Panc1 (cell line): ENCODE results near the gene GAST. TPM values are rescaled to one million over a fixed set of nuclear protein-coding genes. Genes with fewer than 3 reads are reported as not detected.
A peak's percentile ranks its signal among the peaks of the same experiment; 100 is the strongest.

Experiments
- ATAC-seq: fragments of 200-7000 bp; cut with Tn5 transposase; 2 replicates; pipeline ENCODE4 v1.9.1; 2020; ENCODE audit warnings: mild to moderate bottlenecking, moderate library complexity
- BruUV-seq: library from RNA; stranded (reverse); fragments of 400-500 nt; replicated peaks from 2 replicates; lab custom pipeline; 2021; lab: Mats Ljungman, UMichigan
- CTCF ChIA-PET: fragments of 300-600 bp; sonication (Branson Sonifier 250); formaldehyde crosslinking; loops from one replicate; lab custom pipeline; 2022; ENCODE audit warnings: antibody characterized with exemption; lab: Charles Lee
- POLR2A ChIA-PET: fragments of 300-600 bp; sonication (Branson Sonifier 250); formaldehyde crosslinking; loops from one replicate; lab custom pipeline; 2022; ENCODE audit warnings: antibody characterized with exemption; lab: Charles Lee
- DNase-seq: peaks from one replicate; pipeline ENCODE4 v3.0.0-alpha.2; 2010; ENCODE audit warnings: low read depth, low spot score
- H3K27ac ChIP-seq: 2 replicates; pipeline ENCODE4 v1.5.1; 2011; ENCODE audit warnings: mild to moderate bottlenecking, low read length, inconsistent platforms
- H3K27me3 ChIP-seq: fragments of 200-500 bp; sonication (Bioruptor generic); 2 replicates; pipeline ENCODE4 v1.6.0; 2014; ENCODE audit warnings: low read length, inconsistent platforms; ENCODE audit not compliant: control insufficient read depth, insufficient read depth
- H3K36me3 ChIP-seq: fragments of 200-500 bp; sonication (Bioruptor generic); 2 replicates; pipeline ENCODE4 v1.5.1; 2014; ENCODE audit warnings: inconsistent platforms, mild to moderate bottlenecking, low read length, moderate library complexity; ENCODE audit not compliant: control insufficient read depth, insufficient read depth
- H3K4me1 ChIP-seq: 2 replicates; pipeline ENCODE4 v1.5.1; 2011; ENCODE audit warnings: inconsistent platforms, mild to moderate bottlenecking, low read length, moderate library complexity; ENCODE audit not compliant: control insufficient read depth, insufficient read depth
- H3K4me3 ChIP-seq, 2 experiments: 2 replicates each; pipeline ENCODE4 v1.5.1; 2011 to 2012; ENCODE audit warnings: low read depth in 2 of 2, low read length in 2 of 2, mild to moderate bottlenecking in 2 of 2, inconsistent platforms in 1 of 2, moderate library complexity in 1 of 2
- H3K9me3 ChIP-seq: fragments of 200-500 bp; sonication (Bioruptor generic); 2 replicates; pipeline ENCODE4 v1.5.1; 2014; ENCODE audit warnings: low read depth, mild to moderate bottlenecking, inconsistent platforms, low read length, moderate library complexity; ENCODE audit not compliant: control insufficient read depth, insufficient read depth
- POLR2AphosphoS5 ChIP-seq: IDR thresholded peaks from 2 replicates; pipeline ENCODE4 v1.6.1; 2012; ENCODE audit warnings: mild to moderate bottlenecking, low read depth, low read length, moderate library complexity
- SIN3A ChIP-seq: IDR thresholded peaks from 2 replicates; pipeline ENCODE4 v1.6.1; 2012; ENCODE audit warnings: low read depth, mild to moderate bottlenecking, low read length, moderate library complexity, borderline replicate concordance; ENCODE audit not compliant: insufficient read depth
- TCF7L2 ChIP-seq: IDR thresholded peaks from 2 replicates; pipeline ENCODE4 v1.6.1; 2011; ENCODE audit warnings: mild to moderate bottlenecking, low read depth, low read length, inconsistent platforms
- in situ Hi-C: cut with HindIII; loops from 2 replicates; pipeline ENCODE4 v1.10.0; 2016; ENCODE audit warnings: low sequenced_read_pairs, low pct_unique_long_range_greater_than_20kb
- intact Hi-C: fragments of 100-400 bp; cut with micrococcal nuclease; formaldehyde crosslinking; loops from one replicate; pipeline ENCODE4 v1.10.0; 2022; ENCODE audit not compliant: unreplicated experiment
- total RNA-seq: library from RNA; stranded (reverse); gene quantifications from one replicate; pipeline ENCODE4 v1.2.1, GENCODE V29; 2021; ENCODE audit not compliant: unreplicated experiment
- TF ChIP-seq, protein P1 (sequence below), 2 experiments: IDR thresholded peaks; 2 replicates each; pipeline ENCODE4 v1.6.1; 2011 to 2012; ENCODE audit warnings: low read depth in 2 of 2, control low read depth in 1 of 2, low read length in 1 of 2, mild to moderate bottlenecking in 1 of 2, moderate library complexity in 1 of 2; ENCODE audit not compliant: insufficient read depth in 1 of 2
- TF ChIP-seq, protein P2 (sequence below): fragments of 450-650 bp; IDR thresholded peaks from 2 replicates; pipeline ENCODE4 v1.5.1; 2017; ENCODE audit warnings: mild to moderate bottlenecking

Gene GAST
- total RNA-seq, 1 experiment from 2014 or later: not detected

DNA sequence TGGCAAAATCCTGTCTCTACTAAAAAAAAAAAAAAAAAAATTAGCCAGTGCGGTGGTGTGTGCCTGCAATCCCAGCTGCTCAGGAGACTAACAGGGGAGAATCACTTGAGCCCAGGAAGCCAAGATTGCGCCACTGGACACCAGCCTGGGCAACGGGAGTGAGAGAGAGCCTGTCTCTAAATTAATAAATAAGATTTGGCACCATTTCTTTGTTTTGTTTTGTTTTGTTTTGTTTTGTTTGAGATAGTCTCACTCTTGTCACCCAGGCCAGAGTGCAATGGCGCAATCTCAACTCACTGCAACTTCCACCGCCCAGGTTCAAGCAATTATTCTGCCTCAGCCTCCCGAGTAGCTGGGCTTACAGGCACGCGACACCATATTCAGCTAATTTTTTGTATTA is 9.4 kb upstream of the GAST start:
- Histone ChIP-seq H3K27ac (no peak overlapping the region), H3K36me3 (no peaks in the 10 kb centered on the region), H3K4me3 (no peak overlapping the region), H3K4me1 (no peaks in the 10 kb centered on the region), H3K9me3 (no peaks in the 10 kb centered on the region), H3K27me3 (no peaks in the 10 kb centered on the region)
- POLR2A ChIA-PET: no interaction called here
- no TSS peak for BruUV-seq
- ATAC-seq: no peak
- DNase-seq: no peak
- TF ChIP-seq TCF7L2 (no peak), SIN3A (no peak), POLR2AphosphoS5 (no peak)
- TF ChIP-seq, protein P1, sequence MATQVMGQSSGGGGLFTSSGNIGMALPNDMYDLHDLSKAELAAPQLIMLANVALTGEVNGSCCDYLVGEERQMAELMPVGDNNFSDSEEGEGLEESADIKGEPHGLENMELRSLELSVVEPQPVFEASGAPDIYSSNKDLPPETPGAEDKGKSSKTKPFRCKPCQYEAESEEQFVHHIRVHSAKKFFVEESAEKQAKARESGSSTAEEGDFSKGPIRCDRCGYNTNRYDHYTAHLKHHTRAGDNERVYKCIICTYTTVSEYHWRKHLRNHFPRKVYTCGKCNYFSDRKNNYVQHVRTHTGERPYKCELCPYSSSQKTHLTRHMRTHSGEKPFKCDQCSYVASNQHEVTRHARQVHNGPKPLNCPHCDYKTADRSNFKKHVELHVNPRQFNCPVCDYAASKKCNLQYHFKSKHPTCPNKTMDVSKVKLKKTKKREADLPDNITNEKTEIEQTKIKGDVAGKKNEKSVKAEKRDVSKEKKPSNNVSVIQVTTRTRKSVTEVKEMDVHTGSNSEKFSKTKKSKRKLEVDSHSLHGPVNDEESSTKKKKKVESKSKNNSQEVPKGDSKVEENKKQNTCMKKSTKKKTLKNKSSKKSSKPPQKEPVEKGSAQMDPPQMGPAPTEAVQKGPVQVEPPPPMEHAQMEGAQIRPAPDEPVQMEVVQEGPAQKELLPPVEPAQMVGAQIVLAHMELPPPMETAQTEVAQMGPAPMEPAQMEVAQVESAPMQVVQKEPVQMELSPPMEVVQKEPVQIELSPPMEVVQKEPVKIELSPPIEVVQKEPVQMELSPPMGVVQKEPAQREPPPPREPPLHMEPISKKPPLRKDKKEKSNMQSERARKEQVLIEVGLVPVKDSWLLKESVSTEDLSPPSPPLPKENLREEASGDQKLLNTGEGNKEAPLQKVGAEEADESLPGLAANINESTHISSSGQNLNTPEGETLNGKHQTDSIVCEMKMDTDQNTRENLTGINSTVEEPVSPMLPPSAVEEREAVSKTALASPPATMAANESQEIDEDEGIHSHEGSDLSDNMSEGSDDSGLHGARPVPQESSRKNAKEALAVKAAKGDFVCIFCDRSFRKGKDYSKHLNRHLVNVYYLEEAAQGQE (IDR thresholded peaks at IDR 0.05; ENCODE audit: insufficient read depth in 1 of 2, low read depth in 2 of 2, low read length in 1 of 2): no peak
- TF ChIP-seq, protein P2, sequence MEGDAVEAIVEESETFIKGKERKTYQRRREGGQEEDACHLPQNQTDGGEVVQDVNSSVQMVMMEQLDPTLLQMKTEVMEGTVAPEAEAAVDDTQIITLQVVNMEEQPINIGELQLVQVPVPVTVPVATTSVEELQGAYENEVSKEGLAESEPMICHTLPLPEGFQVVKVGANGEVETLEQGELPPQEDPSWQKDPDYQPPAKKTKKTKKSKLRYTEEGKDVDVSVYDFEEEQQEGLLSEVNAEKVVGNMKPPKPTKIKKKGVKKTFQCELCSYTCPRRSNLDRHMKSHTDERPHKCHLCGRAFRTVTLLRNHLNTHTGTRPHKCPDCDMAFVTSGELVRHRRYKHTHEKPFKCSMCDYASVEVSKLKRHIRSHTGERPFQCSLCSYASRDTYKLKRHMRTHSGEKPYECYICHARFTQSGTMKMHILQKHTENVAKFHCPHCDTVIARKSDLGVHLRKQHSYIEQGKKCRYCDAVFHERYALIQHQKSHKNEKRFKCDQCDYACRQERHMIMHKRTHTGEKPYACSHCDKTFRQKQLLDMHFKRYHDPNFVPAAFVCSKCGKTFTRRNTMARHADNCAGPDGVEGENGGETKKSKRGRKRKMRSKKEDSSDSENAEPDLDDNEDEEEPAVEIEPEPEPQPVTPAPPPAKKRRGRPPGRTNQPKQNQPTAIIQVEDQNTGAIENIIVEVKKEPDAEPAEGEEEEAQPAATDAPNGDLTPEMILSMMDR: no peak
- CTCF ChIA-PET: interaction anchor here (0.6 kb wide), 1 partner anchor 22 kb away, joined by 3 read pairs; no protein-coding TSS in a partner anchor
- intact Hi-C loops (no loop called here), in situ Hi-C loops (no loop called here)

DNA sequence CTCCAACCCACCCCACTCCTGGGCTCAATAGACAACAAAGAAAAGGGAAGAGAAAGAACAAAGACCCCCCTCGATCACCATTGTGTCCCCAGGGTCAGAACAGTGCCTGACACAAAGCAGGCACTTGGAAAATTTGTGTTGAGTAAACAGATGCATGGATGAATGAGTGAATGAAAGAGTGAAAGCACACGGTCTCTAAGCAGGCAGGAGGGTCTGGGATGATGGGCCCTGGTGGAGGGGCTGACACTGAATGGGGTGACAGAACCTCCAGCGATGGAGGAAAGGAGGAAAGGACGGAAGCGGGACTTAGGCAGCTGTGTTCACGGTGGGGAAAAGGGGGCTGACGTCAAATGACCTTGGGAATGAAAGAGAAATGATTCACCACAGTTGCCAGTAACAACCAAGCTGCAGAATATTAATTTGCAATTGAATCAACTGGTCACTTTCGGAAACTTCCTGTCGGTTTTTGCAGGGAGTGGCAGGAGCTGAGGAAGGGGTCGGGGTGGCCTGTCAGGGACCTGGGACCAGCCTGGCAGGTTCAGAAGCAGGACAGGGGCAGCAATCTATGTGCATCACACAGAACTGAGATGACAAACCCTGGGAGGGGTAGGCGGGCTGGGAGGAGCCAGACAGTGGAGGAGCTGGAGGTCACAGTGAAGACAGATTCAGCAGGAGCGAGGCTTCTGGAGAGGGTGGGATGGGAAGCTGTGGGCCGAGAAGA is 6.7 kb upstream of the GAST start:
- CTCF ChIA-PET: no interaction called here
- Histone ChIP-seq H3K27ac (no peak overlapping the region), H3K36me3 (no peaks in the 10 kb centered on the region), H3K27me3 (no peaks in the 10 kb centered on the region), H3K4me1 (no peaks in the 10 kb centered on the region), H3K9me3 (no peaks in the 10 kb centered on the region), H3K4me3 (no peak overlapping the region)
- in situ Hi-C loops: no loop called here
- POLR2A ChIA-PET: interaction anchor here (0.5 to 1.0 kb wide), 3 partner anchors 13 to 27 kb away, joined by 3 to 7 read pairs (median 3); no protein-coding TSS in a partner anchor
- BruUV-seq: no TSS peak
- intact Hi-C loops: no loop called here
- DNase-seq (no peak), ATAC-seq (peak; percentile 55)
- TF ChIP-seq POLR2AphosphoS5: no peak
- TF ChIP-seq, protein P2: no peak
- no peak for TF ChIP-seq SIN3A
- no peak for TF ChIP-seq TCF7L2
- TF ChIP-seq, protein P1 (IDR thresholded peaks at IDR 0.05; ENCODE audit: insufficient read depth in 1 of 2, low read depth in 2 of 2, low read length in 1 of 2): no peak
